Activated naive CD8-positive, alpha-beta T cell treated with anti-CD3 and anti-CD28 coated beads, Interleukin-2, amount 10 ng/mL, durations not matched to agents 7 days and 5 days (primary cell): Measurements from ENCODE around the gene CT45A8. TPM values are rescaled to one million over a fixed set of nuclear protein-coding genes. Genes with fewer than 3 reads are reported as not detected.
A peak's percentile ranks its signal among the peaks of the same experiment; 100 is the strongest.
"Not testable (repeated sequence)": the region's sequence is repeated elsewhere in the genome, so short reads cannot be mapped to it uniquely, and the experiment has no call there.

ENCODE experiments used
- ATAC-seq: fragments of 150-1000 bp; cut with Tn5 transposase; one replicate; pipeline ENCODE4 v1.10.0; 2021; ENCODE audit warnings: low read depth, moderate library complexity
- POLR2A ChIA-PET: fragments of 350-600 bp; sonication (Branson Sonifier 250); formaldehyde crosslinking; loops from one replicate; lab custom pipeline; 2021; ENCODE audit warnings: antibody characterized with exemption; lab: Charles Lee
- DNase-seq: peaks from one replicate; pipeline ENCODE4 v3.0.0; 2021
- H3K27ac Mint-ChIP-seq: one replicate; pipeline ENCODE4 v1.8.0; 2022; ENCODE audit warnings: mild to moderate bottlenecking, mixed read lengths
- H3K27me3 Mint-ChIP-seq: one replicate; pipeline ENCODE4 v1.8.0; 2022; ENCODE audit warnings: mild to moderate bottlenecking, moderate library complexity, mixed read lengths
- H3K36me3 Mint-ChIP-seq: one replicate; pipeline ENCODE4 v1.8.0; 2021; ENCODE audit warnings: mild to moderate bottlenecking, mixed read lengths
- H3K4me1 Mint-ChIP-seq: one replicate; pipeline ENCODE4 v1.8.0; 2021; ENCODE audit warnings: mixed read lengths
- H3K4me3 Mint-ChIP-seq: one replicate; pipeline ENCODE4 v1.8.0; 2022; ENCODE audit warnings: mild to moderate bottlenecking, moderate library complexity, mixed read lengths
- H3K9me3 Mint-ChIP-seq: one replicate; pipeline ENCODE4 v1.8.0; 2021; ENCODE audit warnings: mixed read lengths
- total RNA-seq, 2 experiments: library from RNA; stranded (reverse); gene quantifications; one replicate each; pipeline ENCODE4 v1.2.3, GENCODE V29; 2021

The CT45A8 gene
- total RNA-seq = not detected

DNA sequence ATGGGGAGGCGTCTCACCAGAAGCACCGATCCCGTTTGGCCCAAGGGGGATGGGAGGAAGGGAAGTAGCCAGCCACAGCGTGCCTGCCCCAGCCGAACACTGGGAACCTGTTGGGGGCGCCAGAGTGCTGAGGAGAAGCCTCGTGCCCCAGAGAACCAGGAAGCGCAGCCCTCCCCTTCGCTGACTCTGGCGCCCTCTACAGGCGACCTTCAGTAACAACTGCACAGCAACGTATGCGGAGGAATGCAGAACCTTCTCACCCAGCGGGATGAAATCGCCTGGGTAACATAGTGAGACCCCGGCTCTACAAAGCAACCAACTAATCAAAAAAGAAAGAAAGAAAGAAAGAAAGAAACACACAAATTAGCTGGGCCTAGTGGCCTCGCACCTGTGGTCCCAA, at the start of gene CT45A8:
CT45A8 (minus strand) TSS at position 101 of the 400 bp plus-strand sequence. CDS start 3,755 bp downstream, outside the sequence.
- DNase-seq, H3K36me3 Mint-ChIP-seq, H3K27ac Mint-ChIP-seq, H3K4me1 Mint-ChIP-seq, H3K4me3 Mint-ChIP-seq, H3K9me3 Mint-ChIP-seq, ATAC-seq, POLR2A ChIA-PET, H3K27me3 Mint-ChIP-seq: not testable (repeated sequence)

- Mint-ChIP-seq H3K36me3 (no peaks in the 10 kb centered on the region), H3K27me3 (peaks cover 5% of the 10 kb centered on the region), H3K4me1 (no peaks in the 10 kb centered on the region), H3K4me3 (no peak within 1 kb of the TSS), H3K27ac (no peak within 1 kb of the TSS), H3K9me3 (no peaks in the 10 kb centered on the region)
- POLR2A ChIA-PET = no interaction called here
- DNase-seq (no peak), ATAC-seq (no peak)
Observed at GRCh38 chrX:135893294-135893817, 39.0 kb upstream of the CT45A8 start, which contains the start of the genes CT45A10 and SAGE1. Gene CT45A10, minus strand, starts transcription at chrX:135893444. Its CDS starts 8,100 bp downstream, at chrX:135885344. Gene SAGE1, plus strand, starts transcription at chrX:135893716. Its CDS starts 2,527 bp downstream, at chrX:135896243.

- POLR2A ChIA-PET = no interaction called here
- H3K36me3 Mint-ChIP-seq = no peaks in the 10 kb centered on the region
- H3K27me3 Mint-ChIP-seq = peaks cover 5% of the 10 kb centered on the region
- no peak overlapping the region for H3K4me3 Mint-ChIP-seq
- DNase-seq = no peak
- no peak overlapping the region for H3K27ac Mint-ChIP-seq
- ATAC-seq = no peak
- H3K4me1 Mint-ChIP-seq = no peaks in the 10 kb centered on the region
- no peaks in the 10 kb centered on the region for H3K9me3 Mint-ChIP-seq
Observed at GRCh38 chrX:135892781-135893180, 38.4 kb upstream of the CT45A8 start.

DNA sequence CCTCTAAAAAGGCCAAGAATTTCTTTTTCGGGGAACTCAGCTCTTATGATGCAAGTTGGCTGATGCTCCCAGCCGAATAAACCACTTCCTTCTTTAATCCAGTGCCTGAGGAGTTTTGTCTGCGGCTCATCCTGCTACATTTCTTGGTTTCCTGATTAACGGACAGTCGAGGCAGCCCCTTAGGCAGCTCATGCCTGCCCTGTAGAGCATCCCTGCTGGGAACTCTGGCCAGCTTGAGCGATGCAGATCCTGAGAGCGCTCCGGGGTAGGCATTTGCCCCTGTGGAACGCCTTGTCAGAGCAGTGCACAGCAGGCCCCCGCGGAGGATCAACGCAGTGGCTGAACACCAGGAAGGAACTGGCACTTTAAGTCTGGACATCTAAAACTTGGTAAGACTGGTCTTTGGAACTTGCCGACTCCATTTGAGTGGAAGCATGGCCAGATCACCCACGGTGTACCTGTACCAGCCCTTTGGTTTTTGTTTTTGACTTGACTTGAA, 35.8 kb upstream of the CT45A8 start:
- H3K36me3 Mint-ChIP-seq = no peaks in the 10 kb centered on the region
- no peak overlapping the region for H3K27ac Mint-ChIP-seq
- H3K27me3 Mint-ChIP-seq = peaks cover 5% of the 10 kb centered on the region
- POLR2A ChIA-PET = no interaction called here
- no peaks in the 10 kb centered on the region for H3K9me3 Mint-ChIP-seq
- DNase-seq (no peak), ATAC-seq (no peak)
- no peaks in the 10 kb centered on the region for H3K4me1 Mint-ChIP-seq
- no peak overlapping the region for H3K4me3 Mint-ChIP-seq

DNA sequence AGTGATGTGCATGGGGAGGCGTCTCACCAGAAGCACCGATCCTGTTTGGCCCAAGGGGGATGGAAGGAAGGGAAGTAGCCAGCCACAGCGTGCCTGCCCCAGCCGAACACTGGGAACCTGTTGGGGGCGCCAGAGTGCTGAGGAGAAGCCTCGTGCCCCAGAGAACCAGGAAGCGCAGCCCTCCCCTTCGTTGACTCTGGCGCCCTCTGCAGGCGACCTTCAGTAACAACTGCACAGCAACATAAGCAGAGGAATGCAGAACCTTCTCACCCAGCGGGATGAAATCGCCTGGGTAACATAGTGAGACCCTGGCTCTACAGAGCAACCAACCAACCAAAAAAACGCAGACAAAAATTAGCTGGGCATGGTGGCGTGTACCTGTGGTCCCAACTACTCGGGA, 34.6 kb upstream of the CT45A8 start:
- H3K36me3 Mint-ChIP-seq, POLR2A ChIA-PET, ATAC-seq, H3K27me3 Mint-ChIP-seq, H3K4me1 Mint-ChIP-seq, H3K4me3 Mint-ChIP-seq, H3K27ac Mint-ChIP-seq, H3K9me3 Mint-ChIP-seq: not testable (repeated sequence)
- DNase-seq = peak; percentile 49

DNA sequence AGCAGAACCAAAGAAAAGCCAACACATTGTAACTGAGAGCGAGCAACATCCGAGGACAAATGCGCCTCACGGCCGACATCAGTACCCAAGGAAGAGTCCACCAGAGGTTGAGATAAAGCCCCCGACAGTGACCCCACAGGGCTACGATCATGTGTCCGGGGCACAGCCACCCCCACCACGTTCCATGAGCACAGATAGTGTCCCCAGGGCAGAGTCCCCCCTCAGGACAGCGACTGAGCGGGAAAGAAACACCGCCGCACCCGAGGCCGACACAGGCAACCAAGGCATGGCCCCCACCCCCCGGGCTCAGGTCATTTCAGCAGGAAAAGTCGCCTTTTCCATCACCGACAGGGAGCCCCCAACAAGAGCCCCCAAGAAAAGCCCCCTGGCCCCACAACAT, 33.9 kb upstream of the CT45A8 start:
- not testable (repeated sequence) for H3K27ac Mint-ChIP-seq

GRCh38 chrX:135882741-135883140, 28.4 kb upstream of the CT45A8 start:
- H3K4me1 Mint-ChIP-seq, H3K27me3 Mint-ChIP-seq, H3K9me3 Mint-ChIP-seq, H3K36me3 Mint-ChIP-seq, H3K27ac Mint-ChIP-seq, ATAC-seq, DNase-seq, H3K4me3 Mint-ChIP-seq, POLR2A ChIA-PET: not testable (repeated sequence)

More for the DNA sequence above, 33.9 kb upstream of the CT45A8 start:
- H3K4me1 Mint-ChIP-seq, H3K27me3 Mint-ChIP-seq, DNase-seq, H3K9me3 Mint-ChIP-seq, H3K4me3 Mint-ChIP-seq, H3K36me3 Mint-ChIP-seq, POLR2A ChIA-PET, ATAC-seq: not testable (repeated sequence)

DNA sequence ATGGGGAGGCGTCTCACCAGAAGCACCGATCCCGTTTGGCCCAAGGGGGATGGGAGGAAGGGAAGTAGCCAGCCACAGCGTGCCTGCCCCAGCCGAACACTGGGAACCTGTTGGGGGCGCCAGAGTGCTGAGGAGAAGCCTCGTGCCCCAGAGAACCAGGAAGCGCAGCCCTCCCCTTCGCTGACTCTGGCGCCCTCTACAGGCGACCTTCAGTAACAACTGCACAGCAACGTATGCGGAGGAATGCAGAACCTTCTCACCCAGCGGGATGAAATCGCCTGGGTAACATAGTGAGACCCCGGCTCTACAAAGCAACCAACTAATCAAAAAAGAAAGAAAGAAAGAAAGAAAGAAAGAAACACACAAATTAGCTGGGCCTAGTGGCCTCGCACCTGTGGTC, 17.4 kb upstream of the CT45A8 start, which contains the start of gene CT45A9:
CT45A9 (minus strand) TSS at position 101 of the 400 bp plus-strand sequence. CDS start 3,751 bp downstream, outside the sequence.
- H3K27me3 Mint-ChIP-seq, H3K4me3 Mint-ChIP-seq, POLR2A ChIA-PET, H3K4me1 Mint-ChIP-seq, DNase-seq, H3K9me3 Mint-ChIP-seq, ATAC-seq, H3K27ac Mint-ChIP-seq, H3K36me3 Mint-ChIP-seq: not testable (repeated sequence)

DNA sequence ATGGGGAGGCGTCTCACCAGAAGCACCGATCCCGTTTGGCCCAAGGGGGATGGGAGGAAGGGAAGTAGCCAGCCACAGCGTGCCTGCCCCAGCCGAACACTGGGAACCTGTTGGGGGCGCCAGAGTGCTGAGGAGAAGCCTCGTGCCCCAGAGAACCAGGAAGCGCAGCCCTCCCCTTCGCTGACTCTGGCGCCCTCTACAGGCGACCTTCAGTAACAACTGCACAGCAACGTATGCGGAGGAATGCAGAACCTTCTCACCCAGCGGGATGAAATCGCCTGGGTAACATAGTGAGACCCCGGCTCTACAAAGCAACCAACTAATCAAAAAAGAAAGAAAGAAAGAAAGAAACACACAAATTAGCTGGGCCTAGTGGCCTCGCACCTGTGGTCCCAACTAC, 17.2 kb downstream of the CT45A8 start, which contains the start of gene CT45A7:
CT45A7 (minus strand) TSS at position 101 of the 400 bp plus-strand sequence. CDS start 3,747 bp downstream, outside the sequence.
- H3K4me1 Mint-ChIP-seq, DNase-seq, H3K4me3 Mint-ChIP-seq, ATAC-seq, POLR2A ChIA-PET, H3K9me3 Mint-ChIP-seq, H3K27me3 Mint-ChIP-seq, H3K27ac Mint-ChIP-seq, H3K36me3 Mint-ChIP-seq: not testable (repeated sequence)

- DNase-seq, ATAC-seq, H3K4me1 Mint-ChIP-seq, H3K27ac Mint-ChIP-seq, POLR2A ChIA-PET, H3K27me3 Mint-ChIP-seq, H3K9me3 Mint-ChIP-seq, H3K4me3 Mint-ChIP-seq, H3K36me3 Mint-ChIP-seq: not testable (repeated sequence)
Observed at GRCh38 chrX:135819912-135820311, 34.4 kb downstream of the CT45A8 start, which contains the start of gene CT45A2. Gene CT45A2, minus strand, starts transcription at chrX:135820012. Its CDS starts 3,747 bp downstream, at chrX:135816265.

GRCh38 chrX:135802687-135803086, 51.7 kb downstream of the CT45A8 start, which contains the start of gene CT45A6:
Gene CT45A6, minus strand, starts transcription at chrX:135802787. Its CDS starts 3,794 bp downstream, at chrX:135798993.
- POLR2A ChIA-PET, H3K27ac Mint-ChIP-seq, H3K27me3 Mint-ChIP-seq, H3K9me3 Mint-ChIP-seq, H3K36me3 Mint-ChIP-seq, H3K4me1 Mint-ChIP-seq, ATAC-seq, H3K4me3 Mint-ChIP-seq, DNase-seq: not testable (repeated sequence)
